ENCODE results near the gene WNT9B.

- TF ChIP-seq CTCF (IDR thresholded peaks at IDR 0.05) (no peak), POLR2A (IDR thresholded peaks at IDR 0.05) (no peak)
These were observed 78.7 kb downstream of the WNT9B start for GRCh38 chr17:46930051-46930450.
